Mucosa of stomach (tissue), 1 donor: ENCODE results near the gene SBK3.
"Not testable (repeated sequence)": the region's sequence is repeated elsewhere in the genome, so short reads cannot be mapped to it uniquely, and the experiment has no call there.

ENCODE experiments used
- H3K27me3 ChIP-seq: one replicate; pipeline ENCODE4 v1.7.0; 2013; ENCODE audit warnings: mild to moderate bottlenecking, low read length; ENCODE audit not compliant: control insufficient read depth, insufficient read depth
- H3K36me3 ChIP-seq: one replicate; pipeline ENCODE4 v1.7.0; 2013; ENCODE audit warnings: low read length; ENCODE audit not compliant: control insufficient read depth, insufficient read depth
- H3K4me1 ChIP-seq: one replicate; pipeline ENCODE4 v1.7.0; 2013; ENCODE audit warnings: mild to moderate bottlenecking, low read length; ENCODE audit not compliant: control insufficient read depth, insufficient read depth
- H3K4me3 ChIP-seq: one replicate; pipeline ENCODE4 v1.7.0; 2013; ENCODE audit warnings: low read length
- H3K9ac ChIP-seq: one replicate; pipeline ENCODE4 v1.7.0; 2013; ENCODE audit warnings: mild to moderate bottlenecking, low read length, moderate library complexity
- H3K9me3 ChIP-seq: one replicate; pipeline ENCODE4 v1.7.0; 2013; ENCODE audit warnings: mild to moderate bottlenecking, low read length, moderate library complexity; ENCODE audit not compliant: control insufficient read depth
- donor health status: Pancreatic carcinoma.

Gene SBK3

GRCh38 chr19:55581823-55582223 lies 36.5 kb upstream of the SBK3 start:
- Histone ChIP-seq H3K4me1 (peaks cover 20% of the 10 kb centered on the region), H3K9ac (peak overlapping the region; percentile 93), H3K27me3 (no peaks in the 10 kb centered on the region), H3K36me3 (no peaks in the 10 kb centered on the region), H3K4me3 (no peak overlapping the region), H3K9me3 (no peaks in the 10 kb centered on the region)

GRCh38 chr19:55581145-55581822 lies 35.9 kb upstream of the SBK3 start:
- peak overlapping the region; percentile 20 for H3K4me3 ChIP-seq
- H3K4me1 ChIP-seq = peaks cover 16% of the 10 kb centered on the region
- no peaks in the 10 kb centered on the region for H3K36me3 ChIP-seq
- H3K9ac ChIP-seq = peak overlapping the region; percentile 93
- H3K9me3 ChIP-seq = no peaks in the 10 kb centered on the region
- H3K27me3 ChIP-seq = no peaks in the 10 kb centered on the region

- Histone ChIP-seq H3K9ac (peak within 1 kb of the TSS; percentile 93), H3K36me3 (no peaks in the 10 kb centered on the region), H3K27me3 (no peaks in the 10 kb centered on the region), H3K4me1 (peaks cover 11% of the 10 kb centered on the region), H3K4me3 (peak within 1 kb of the TSS; percentile 20), H3K9me3 (no peaks in the 10 kb centered on the region)
Observed at GRCh38 chr19:55580628-55581144, 35.3 kb upstream of the SBK3 start, which contains the start of gene ZNF579. ZNF579 (minus strand) TSS chr19:55580848; CDS start chr19:55579639, 1,209 bp downstream.

GRCh38 chr19:55579766-55580621 lies 34.7 kb upstream of the SBK3 start:
- H3K4me1 ChIP-seq = peaks cover 11% of the 10 kb centered on the region
- H3K36me3 ChIP-seq = no peaks in the 10 kb centered on the region
- no peaks in the 10 kb centered on the region for H3K27me3 ChIP-seq
- peak overlapping the region; percentile 20 for H3K4me3 ChIP-seq
- no peaks in the 10 kb centered on the region for H3K9me3 ChIP-seq
- H3K9ac ChIP-seq = peak overlapping the region; percentile 93

GRCh38 chr19:55578761-55579747 lies 33.7 kb upstream of the SBK3 start:
- Histone ChIP-seq H3K9ac (peak overlapping the region; percentile 93), H3K36me3 (no peaks in the 10 kb centered on the region), H3K9me3 (no peaks in the 10 kb centered on the region), H3K4me1 (peaks cover 11% of the 10 kb centered on the region), H3K4me3 (peak overlapping the region; percentile 20), H3K27me3 (no peaks in the 10 kb centered on the region)

GRCh38 chr19:55578031-55578760 lies 32.9 kb upstream of the SBK3 start:
- Histone ChIP-seq H3K9ac (no peak overlapping the region), H3K9me3 (no peaks in the 10 kb centered on the region), H3K27me3 (no peaks in the 10 kb centered on the region), H3K4me1 (peaks cover 11% of the 10 kb centered on the region), H3K4me3 (no peak overlapping the region), H3K36me3 (no peaks in the 10 kb centered on the region)

- no peak overlapping the region for H3K4me3 ChIP-seq
- H3K9me3 ChIP-seq = no peaks in the 10 kb centered on the region
- no peak overlapping the region for H3K9ac ChIP-seq
- H3K36me3 ChIP-seq = no peaks in the 10 kb centered on the region
- peaks cover 9% of the 10 kb centered on the region for H3K4me1 ChIP-seq
- no peaks in the 10 kb centered on the region for H3K27me3 ChIP-seq
Observed at GRCh38 chr19:55576746-55577145, 31.4 kb upstream of the SBK3 start.

- not testable (repeated sequence) for H3K27me3 ChIP-seq, H3K4me1 ChIP-seq, H3K9me3 ChIP-seq, H3K36me3 ChIP-seq, H3K9ac ChIP-seq, H3K4me3 ChIP-seq
Observed at GRCh38 chr19:55573929-55574328, 28.6 kb upstream of the SBK3 start.

GRCh38 chr19:55569477-55569876 lies 24.1 kb upstream of the SBK3 start:
- not testable (repeated sequence) for H3K9me3 ChIP-seq, H3K36me3 ChIP-seq, H3K4me3 ChIP-seq

GRCh38 chr19:55567708-55568328 lies 22.5 kb upstream of the SBK3 start:
- no peaks in the 10 kb centered on the region for H3K27me3 ChIP-seq
- peaks cover 28% of the 10 kb centered on the region for H3K4me1 ChIP-seq
- no peaks in the 10 kb centered on the region for H3K36me3 ChIP-seq
- no peak overlapping the region for H3K9ac ChIP-seq
- H3K4me3 ChIP-seq = no peak overlapping the region
- H3K9me3 ChIP-seq = no peaks in the 10 kb centered on the region

More at GRCh38 chr19:55569477-55569876, 24.1 kb upstream of the SBK3 start:
- peaks cover 14% of the 10 kb centered on the region for H3K4me1 ChIP-seq
- not testable (repeated sequence) for H3K27me3 ChIP-seq, H3K9ac ChIP-seq

- Histone ChIP-seq H3K36me3 (no peaks in the 10 kb centered on the region), H3K9me3 (no peaks in the 10 kb centered on the region), H3K27me3 (no peaks in the 10 kb centered on the region), H3K4me3 (no peak overlapping the region), H3K4me1 (peaks cover 28% of the 10 kb centered on the region), H3K9ac (no peak overlapping the region)
Observed at GRCh38 chr19:55566823-55567222, 21.5 kb upstream of the SBK3 start.
